ENCODE measurements around the gene SOWAHB. TPM values are rescaled to one million over a fixed set of nuclear protein-coding genes. Genes with fewer than 3 reads are reported as not detected.

The SOWAHB gene
- total and polyA plus RNA-seq, 2 of the 8 experiments (the other 6 are each of a cell fraction or from before 2014, with no cell fraction given): 0.15 to 0.65 TPM

DNA sequence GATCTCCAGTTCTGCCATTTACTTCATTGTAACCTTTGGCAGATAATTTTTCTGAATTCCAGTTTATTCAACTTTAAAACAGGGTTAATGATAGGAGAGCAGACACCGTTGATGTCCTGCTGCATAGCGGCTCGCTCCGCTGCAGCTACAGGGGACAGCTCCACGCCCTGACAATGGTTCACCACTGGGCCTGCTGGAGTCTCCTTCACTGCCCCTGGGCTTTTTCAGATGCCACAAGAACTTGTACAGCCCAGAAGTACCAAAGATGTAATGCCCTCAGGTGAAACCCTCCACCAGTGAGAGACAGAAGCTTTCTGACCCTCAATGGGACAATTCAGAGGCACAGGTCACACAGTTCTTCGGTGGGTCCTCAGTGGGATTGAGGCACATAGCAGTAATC lies 28.9 kb upstream of the SOWAHB start:
- WGBS, 2 experiments (ENCODE audit: extremely low coverage in 1 of 2, insufficient coverage in 1 of 2, insufficient read length in 1 of 2, insufficient replicate concordance in 2 of 2, low coverage in 1 of 2, low lambda C conversion rate in 2 of 2, missing lambda C conversion rate in 1 of 2): 94% methylated on average over 6 of the region's 6 CpGs; no CpG with 5 or more reads in 1 of the 2 experiments
- Histone ChIP-seq H3K79me2 (ENCODE audit: control insufficient read depth in 1 of 2, insufficient read depth in 2 of 2, low read length in 2 of 2) (no peaks in the 10 kb centered on the region), H3K14ac (ENCODE audit: insufficient read length) (no peak overlapping the region), H2BK5ac (ENCODE audit: low read depth, low read length) (no peak overlapping the region), H3K23me2 (ENCODE audit: low read depth, low read length) (no peaks in the 10 kb centered on the region), H3K4me2 (ENCODE audit: insufficient read depth in 1 of 2, low read depth in 2 of 2, low read length in 2 of 2) (no peak overlapping the region), H4K5ac (ENCODE audit: insufficient read length, low read depth, low read length) (no peak overlapping the region), H2BK12ac (ENCODE audit: low read depth, low read length) (no peak overlapping the region), H4K8ac (ENCODE audit: extremely low read depth, insufficient read depth, low read length) (no peak overlapping the region; the same call in 1 of the 2 replicates), H2BK20ac (ENCODE audit: low read length) (no peak overlapping the region), H3K27me3 (replicated peaks in 1 of 4; ENCODE audit: control insufficient read depth in 3 of 4, extremely low read depth in 1 of 4, insufficient read depth in 3 of 4, low read length in 3 of 4) (no peaks in the 10 kb centered on the region), H2BK120ac (replicated peaks; ENCODE audit: low read depth, low read length) (no peak overlapping the region), H2AFZ (ENCODE audit: low read length) (no peak overlapping the region), H3K4ac (replicated peaks; ENCODE audit: insufficient read length, low read depth, low read length) (no peak overlapping the region), H3K36me3 (ENCODE audit: control insufficient read depth in 2 of 4, insufficient read depth in 4 of 4, low read length in 3 of 4) (no peaks in the 10 kb centered on the region), H4K20me1 (replicated peaks in 1 of 2; ENCODE audit: control insufficient read depth in 1 of 2, insufficient read depth in 2 of 2, low read length in 2 of 2) (no peaks in the 10 kb centered on the region), H3K18ac (ENCODE audit: extremely low read depth, low read length) (no peak overlapping the region), H4K91ac (replicated peaks; ENCODE audit: insufficient read length, low read length) (no peak overlapping the region), H3K79me1 (ENCODE audit: low read depth, low read length) (no peaks in the 10 kb centered on the region), H2BK15ac (ENCODE audit: low read length) (no peak overlapping the region), H3K23ac (ENCODE audit: insufficient read length) (no peak overlapping the region), H2AK5ac (ENCODE audit: low read depth, low read length) (no peak overlapping the region), H3K56ac (replicated peaks; ENCODE audit: insufficient read length, low read depth, low read length) (no peak overlapping the region), H3K27ac (ENCODE audit: low read depth, low read length) (no peak overlapping the region), H3K4me1 (replicated peaks in 1 of 4; ENCODE audit: control insufficient read depth in 3 of 4, insufficient read depth in 4 of 4, low read length in 3 of 4) (no peaks in the 10 kb centered on the region), H3K4me3 (ENCODE audit: extremely low read depth in 1 of 4, insufficient read depth in 2 of 4, low read depth in 3 of 4, low read length in 4 of 4) (no peak overlapping the region), H3K9me3 (ENCODE audit: insufficient read depth in 2 of 2, low read depth in 1 of 2, low read length in 1 of 2) (no peaks in the 10 kb centered on the region), H3K9ac (replicated peaks in 1 of 4; ENCODE audit: extremely low read depth in 1 of 4, low read depth in 3 of 4, low read length in 3 of 4) (no peak overlapping the region)
- POLR2A ChIA-PET (ENCODE audit: partially characterized antibody): no interaction called here
- no peak for FAIRE-seq
- CTCF ChIA-PET (ENCODE audit: partially characterized antibody): no interaction called here
- DNase-seq (ENCODE audit: low read depth in 1 of 2, low spot score in 2 of 2): no peak
- TF ChIP-seq ZNF274 (IDR thresholded peaks at IDR 0.05; ENCODE audit: borderline replicate concordance, extremely low read depth, low read length): no peak
- no peak for TF ChIP-seq RXRA (IDR thresholded peaks at IDR 0.05; ENCODE audit: insufficient read depth, low read depth, low read length)
- no peak for TF ChIP-seq YY1 (IDR thresholded peaks at IDR 0.05; ENCODE audit: low read depth, low read length)
- TF ChIP-seq KDM1A (IDR thresholded peaks at IDR 0.05; ENCODE audit: borderline replicate concordance, low read length): no peak
- TF ChIP-seq SAP30 (IDR thresholded peaks at IDR 0.05; ENCODE audit: insufficient read depth, insufficient replicate concordance, low read length): no peak
- no peak for TF ChIP-seq JUN (IDR thresholded peaks at IDR 0.05; ENCODE audit: low read depth, low read length)
- TF ChIP-seq SIX5 (IDR thresholded peaks at IDR 0.05; ENCODE audit: low read depth, low read length): no peak
- TF ChIP-seq, protein P1, sequence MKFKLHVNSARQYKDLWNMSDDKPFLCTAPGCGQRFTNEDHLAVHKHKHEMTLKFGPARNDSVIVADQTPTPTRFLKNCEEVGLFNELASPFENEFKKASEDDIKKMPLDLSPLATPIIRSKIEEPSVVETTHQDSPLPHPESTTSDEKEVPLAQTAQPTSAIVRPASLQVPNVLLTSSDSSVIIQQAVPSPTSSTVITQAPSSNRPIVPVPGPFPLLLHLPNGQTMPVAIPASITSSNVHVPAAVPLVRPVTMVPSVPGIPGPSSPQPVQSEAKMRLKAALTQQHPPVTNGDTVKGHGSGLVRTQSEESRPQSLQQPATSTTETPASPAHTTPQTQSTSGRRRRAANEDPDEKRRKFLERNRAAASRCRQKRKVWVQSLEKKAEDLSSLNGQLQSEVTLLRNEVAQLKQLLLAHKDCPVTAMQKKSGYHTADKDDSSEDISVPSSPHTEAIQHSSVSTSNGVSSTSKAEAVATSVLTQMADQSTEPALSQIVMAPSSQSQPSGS (IDR thresholded peaks at IDR 0.05; ENCODE audit: low read length): no peak
- no peak for TF ChIP-seq HDAC2 (IDR thresholded peaks at IDR 0.05; ENCODE audit: borderline replicate concordance in 1 of 2, low read depth in 2 of 2, low read length in 2 of 2)
- no peak for TF ChIP-seq SIRT6 (IDR thresholded peaks at IDR 0.05; ENCODE audit: low read length)
- TF ChIP-seq PHF8 (conservative IDR thresholded peaks at IDR 0.05; ENCODE audit: low read depth, low read length): no peak
- TF ChIP-seq MAFK (IDR thresholded peaks at IDR 0.05; ENCODE audit: low read depth, low read length): no peak
- TF ChIP-seq POLR2AphosphoS5 (IDR thresholded peaks at IDR 0.05; ENCODE audit: low read depth, low read length): no peak
- TF ChIP-seq CREB1 (IDR thresholded peaks at IDR 0.05): no peak

All from H1 (cell line).